ENCODE measurements around the gene PGRMC2.

DNA sequence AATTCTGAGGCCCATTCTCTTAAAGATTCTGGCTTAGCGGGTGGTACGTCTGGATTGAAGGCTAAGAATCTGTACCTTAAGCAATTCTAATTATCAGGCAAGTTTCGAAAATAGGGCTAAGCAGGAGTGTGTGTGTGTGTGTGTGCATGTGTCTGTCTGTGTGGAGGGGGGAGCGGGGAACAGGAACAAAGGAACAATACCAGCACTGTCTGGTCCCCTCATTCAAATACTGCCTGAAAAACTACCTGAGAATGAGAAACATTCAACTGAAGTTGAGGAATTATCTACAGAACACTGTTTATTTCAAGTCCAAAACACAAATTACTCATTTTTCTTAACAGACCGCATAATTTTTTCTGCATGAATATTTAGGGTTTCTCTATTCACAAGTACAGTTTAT, 18.6 kb downstream of the PGRMC2 start:
- TF ChIP-seq, protein P1, sequence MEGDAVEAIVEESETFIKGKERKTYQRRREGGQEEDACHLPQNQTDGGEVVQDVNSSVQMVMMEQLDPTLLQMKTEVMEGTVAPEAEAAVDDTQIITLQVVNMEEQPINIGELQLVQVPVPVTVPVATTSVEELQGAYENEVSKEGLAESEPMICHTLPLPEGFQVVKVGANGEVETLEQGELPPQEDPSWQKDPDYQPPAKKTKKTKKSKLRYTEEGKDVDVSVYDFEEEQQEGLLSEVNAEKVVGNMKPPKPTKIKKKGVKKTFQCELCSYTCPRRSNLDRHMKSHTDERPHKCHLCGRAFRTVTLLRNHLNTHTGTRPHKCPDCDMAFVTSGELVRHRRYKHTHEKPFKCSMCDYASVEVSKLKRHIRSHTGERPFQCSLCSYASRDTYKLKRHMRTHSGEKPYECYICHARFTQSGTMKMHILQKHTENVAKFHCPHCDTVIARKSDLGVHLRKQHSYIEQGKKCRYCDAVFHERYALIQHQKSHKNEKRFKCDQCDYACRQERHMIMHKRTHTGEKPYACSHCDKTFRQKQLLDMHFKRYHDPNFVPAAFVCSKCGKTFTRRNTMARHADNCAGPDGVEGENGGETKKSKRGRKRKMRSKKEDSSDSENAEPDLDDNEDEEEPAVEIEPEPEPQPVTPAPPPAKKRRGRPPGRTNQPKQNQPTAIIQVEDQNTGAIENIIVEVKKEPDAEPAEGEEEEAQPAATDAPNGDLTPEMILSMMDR (conservative IDR thresholded peaks at IDR 0.05 in 1 of 2, IDR thresholded peaks at IDR 0.05 in 1 of 2; ENCODE audit: extremely low read depth in 1 of 2, insufficient read depth in 1 of 2, low read depth in 1 of 2, low read length in 2 of 2): no peak
- TF ChIP-seq EZH2 (IDR thresholded peaks at IDR 0.05; ENCODE audit: borderline replicate concordance, low read length): no peak
